Kidney epithelial cell (primary cell): Measurements from ENCODE around the gene SYCP2L. TPM values are rescaled to one million over a fixed set of nuclear protein-coding genes. Genes with fewer than 3 reads are reported as not detected.

Experiments
- DNase-seq: peaks from one replicate; pipeline ENCODE4 v3.0.0-alpha.2; 2010; ENCODE audit warnings: low read depth
- H3K27me3 ChIP-seq: 2 replicates; pipeline ENCODE4 v1.6.0; 2011; ENCODE audit warnings: low read length; ENCODE audit not compliant: control insufficient read depth, insufficient read depth
- H3K36me3 ChIP-seq: 2 replicates; pipeline ENCODE4 v1.5.1; 2011; ENCODE audit warnings: low read length; ENCODE audit not compliant: control insufficient read depth, insufficient read depth
- H3K4me3 ChIP-seq: 2 replicates; pipeline ENCODE4 v1.5.1; 2011; ENCODE audit warnings: low read depth, mild to moderate bottlenecking, control low read depth, low read length
- CTCF ChIP-seq: IDR thresholded peaks from 2 replicates; pipeline ENCODE4 v1.5.1; 2011; ENCODE audit warnings: mild to moderate bottlenecking, moderate library complexity, low read length, control low read depth, inconsistent platforms; ENCODE audit not compliant: insufficient read depth, poor library complexity, severe bottlenecking
- total RNA-seq: library from RNA; depleted of rRNA; stranded (reverse); fragments of >200 nt; gene quantifications from 2 replicates; pipeline ENCODE4 v1.2.3, GENCODE V29; 2015

SYCP2L gene
- total RNA-seq, 1 donor from 2014 or later = 0.71 TPM

- DNase-seq = no peak
- TF ChIP-seq CTCF = no peak
These were observed 131.4 kb downstream of the SYCP2L start for GRCh38 chr6:11018225-11018624.

GRCh38 chr6:11021003-11021402 is 134.2 kb downstream of the SYCP2L start:
- TF ChIP-seq CTCF = no peak
- Histone ChIP-seq H3K36me3 (no peaks in the 10 kb centered on the region), H3K4me3 (no peak overlapping the region), H3K27me3 (no peaks in the 10 kb centered on the region)
- no peak for DNase-seq

More at GRCh38 chr6:11018225-11018624, 131.4 kb downstream of the SYCP2L start:
- H3K27me3 ChIP-seq = no peaks in the 10 kb centered on the region
- H3K4me3 ChIP-seq = no peak overlapping the region
- no peaks in the 10 kb centered on the region for H3K36me3 ChIP-seq

- Histone ChIP-seq H3K36me3 (no peaks in the 10 kb centered on the region), H3K4me3 (no peak overlapping the region), H3K27me3 (no peaks in the 10 kb centered on the region)
- DNase-seq = no peak
- TF ChIP-seq CTCF = no peak
These were observed 134.9 kb downstream of the SYCP2L start for GRCh38 chr6:11021714-11022113.

GRCh38 chr6:11023032-11023431 is 136.2 kb downstream of the SYCP2L start:
- TF ChIP-seq CTCF = no peak
- no peak overlapping the region for H3K4me3 ChIP-seq
- H3K27me3 ChIP-seq = no peaks in the 10 kb centered on the region
- no peak for DNase-seq
- no peaks in the 10 kb centered on the region for H3K36me3 ChIP-seq

Other genes starting within 250 kb of the SYCP2L start
- 3.1 and 3.3 TPM in 2 replicates for gene C6orf52, start 192.4 kb upstream of the SYCP2L start, total RNA-seq
- 27.5 and 30.8 TPM in 2 replicates for gene PAK1IP1, start 192.1 kb upstream of the SYCP2L start, total RNA-seq
- gene TMEM14C, start 164.0 kb upstream of the SYCP2L start, total RNA-seq = 190 and 196 TPM in 2 replicates
- gene TMEM14B, start 139.2 kb upstream of the SYCP2L start, total RNA-seq = 86.5 and 99.8 TPM in 2 replicates
- gene MAK, start 48.5 kb upstream of the SYCP2L start, total RNA-seq = 0.14 and 0.17 TPM in 2 replicates
- gene GCM2, start 5.0 kb upstream of the SYCP2L start, total RNA-seq = not detected in 2 replicates
- gene ELOVL2, start 157.3 kb downstream of the SYCP2L start, total RNA-seq = 0.27 and 0.84 TPM in 2 replicates
- 15.6 and 18.5 TPM in 2 replicates for gene SMIM13, start 206.8 kb downstream of the SYCP2L start, total RNA-seq
- not detected in 2 replicates for gene ERVFRD-1, start 224.7 kb downstream of the SYCP2L start, total RNA-seq